HL-60 (cell line): ENCODE data around the gene CELF1.

ENCODE experiments used
- POLR2AphosphoS5 ChIP-seq: IDR thresholded peaks from 2 replicates; pipeline ENCODE4 v1.6.1; 2012; ENCODE audit warnings: low read depth
- SPI1 ChIP-seq: IDR thresholded peaks from 2 replicates; pipeline ENCODE4 v1.6.1; 2012; ENCODE audit warnings: low read depth, mild to moderate bottlenecking, borderline replicate concordance
- TF ChIP-seq, protein P1 (sequence below): IDR thresholded peaks from one replicate; pipeline ENCODE4 v1.5.1; 2011; ENCODE audit warnings: low read length, control low read depth, inconsistent platforms; ENCODE audit not compliant: insufficient read depth
- TF ChIP-seq, protein P2 (sequence below): IDR thresholded peaks from 2 replicates; pipeline ENCODE4 v1.6.1; 2012; ENCODE audit warnings: low read depth; ENCODE audit not compliant: insufficient replicate concordance

GRCh38 chr11:47531666-47532065, 21.3 kb downstream of the CELF1 start:
- TF ChIP-seq POLR2AphosphoS5 (no peak), SPI1 (no peak)
- TF ChIP-seq, protein P1, sequence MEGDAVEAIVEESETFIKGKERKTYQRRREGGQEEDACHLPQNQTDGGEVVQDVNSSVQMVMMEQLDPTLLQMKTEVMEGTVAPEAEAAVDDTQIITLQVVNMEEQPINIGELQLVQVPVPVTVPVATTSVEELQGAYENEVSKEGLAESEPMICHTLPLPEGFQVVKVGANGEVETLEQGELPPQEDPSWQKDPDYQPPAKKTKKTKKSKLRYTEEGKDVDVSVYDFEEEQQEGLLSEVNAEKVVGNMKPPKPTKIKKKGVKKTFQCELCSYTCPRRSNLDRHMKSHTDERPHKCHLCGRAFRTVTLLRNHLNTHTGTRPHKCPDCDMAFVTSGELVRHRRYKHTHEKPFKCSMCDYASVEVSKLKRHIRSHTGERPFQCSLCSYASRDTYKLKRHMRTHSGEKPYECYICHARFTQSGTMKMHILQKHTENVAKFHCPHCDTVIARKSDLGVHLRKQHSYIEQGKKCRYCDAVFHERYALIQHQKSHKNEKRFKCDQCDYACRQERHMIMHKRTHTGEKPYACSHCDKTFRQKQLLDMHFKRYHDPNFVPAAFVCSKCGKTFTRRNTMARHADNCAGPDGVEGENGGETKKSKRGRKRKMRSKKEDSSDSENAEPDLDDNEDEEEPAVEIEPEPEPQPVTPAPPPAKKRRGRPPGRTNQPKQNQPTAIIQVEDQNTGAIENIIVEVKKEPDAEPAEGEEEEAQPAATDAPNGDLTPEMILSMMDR, result no peak
- TF ChIP-seq, protein P2, sequence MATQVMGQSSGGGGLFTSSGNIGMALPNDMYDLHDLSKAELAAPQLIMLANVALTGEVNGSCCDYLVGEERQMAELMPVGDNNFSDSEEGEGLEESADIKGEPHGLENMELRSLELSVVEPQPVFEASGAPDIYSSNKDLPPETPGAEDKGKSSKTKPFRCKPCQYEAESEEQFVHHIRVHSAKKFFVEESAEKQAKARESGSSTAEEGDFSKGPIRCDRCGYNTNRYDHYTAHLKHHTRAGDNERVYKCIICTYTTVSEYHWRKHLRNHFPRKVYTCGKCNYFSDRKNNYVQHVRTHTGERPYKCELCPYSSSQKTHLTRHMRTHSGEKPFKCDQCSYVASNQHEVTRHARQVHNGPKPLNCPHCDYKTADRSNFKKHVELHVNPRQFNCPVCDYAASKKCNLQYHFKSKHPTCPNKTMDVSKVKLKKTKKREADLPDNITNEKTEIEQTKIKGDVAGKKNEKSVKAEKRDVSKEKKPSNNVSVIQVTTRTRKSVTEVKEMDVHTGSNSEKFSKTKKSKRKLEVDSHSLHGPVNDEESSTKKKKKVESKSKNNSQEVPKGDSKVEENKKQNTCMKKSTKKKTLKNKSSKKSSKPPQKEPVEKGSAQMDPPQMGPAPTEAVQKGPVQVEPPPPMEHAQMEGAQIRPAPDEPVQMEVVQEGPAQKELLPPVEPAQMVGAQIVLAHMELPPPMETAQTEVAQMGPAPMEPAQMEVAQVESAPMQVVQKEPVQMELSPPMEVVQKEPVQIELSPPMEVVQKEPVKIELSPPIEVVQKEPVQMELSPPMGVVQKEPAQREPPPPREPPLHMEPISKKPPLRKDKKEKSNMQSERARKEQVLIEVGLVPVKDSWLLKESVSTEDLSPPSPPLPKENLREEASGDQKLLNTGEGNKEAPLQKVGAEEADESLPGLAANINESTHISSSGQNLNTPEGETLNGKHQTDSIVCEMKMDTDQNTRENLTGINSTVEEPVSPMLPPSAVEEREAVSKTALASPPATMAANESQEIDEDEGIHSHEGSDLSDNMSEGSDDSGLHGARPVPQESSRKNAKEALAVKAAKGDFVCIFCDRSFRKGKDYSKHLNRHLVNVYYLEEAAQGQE, result no peak
